Osteoblast (primary cell): ENCODE data around the gene ACVR1C. TPM values are rescaled to one million over a fixed set of nuclear protein-coding genes. Genes with fewer than 3 reads are reported as not detected.
A peak's percentile ranks its signal among the peaks of the same experiment; 100 is the strongest.

Source experiments
- DNase-seq: peaks from one replicate; pipeline ENCODE4 v3.0.0; 2011; ENCODE audit warnings: low spot score, mixed read lengths; ENCODE audit not compliant: insufficient read length; ENCODE audit errors: missing footprints
- H2AFZ ChIP-seq: 2 replicates; pipeline ENCODE4 v1.6.0; 2011; ENCODE audit warnings: mild to moderate bottlenecking, low read length
- H3K27ac ChIP-seq: 2 replicates; pipeline ENCODE4 v1.5.1; 2011; ENCODE audit warnings: mild to moderate bottlenecking, low read depth, low read length, moderate library complexity
- H3K27me3 ChIP-seq: 2 replicates; pipeline ENCODE4 v1.6.0; 2012; ENCODE audit warnings: mild to moderate bottlenecking, control low read depth, inconsistent platforms, low read length, moderate library complexity; ENCODE audit not compliant: insufficient read depth
- H3K36me3 ChIP-seq: 2 replicates; pipeline ENCODE4 v1.5.1; 2011; ENCODE audit warnings: mild to moderate bottlenecking, low read length, control low read depth, moderate library complexity; ENCODE audit not compliant: insufficient read depth
- H3K4me1 ChIP-seq: 2 replicates; pipeline ENCODE4 v1.5.1; 2011; ENCODE audit warnings: mild to moderate bottlenecking, low read length, control low read depth, moderate library complexity; ENCODE audit not compliant: insufficient read depth
- H3K4me2 ChIP-seq: 2 replicates; pipeline ENCODE4 v1.6.0; 2011; ENCODE audit warnings: mild to moderate bottlenecking, low read length; ENCODE audit not compliant: insufficient read depth
- H3K4me3 ChIP-seq: fragments of 200-600 bp; sonication (generic); 3 replicates; pipeline ENCODE4 v1.5.1; 2012; ENCODE audit warnings: mild to moderate bottlenecking, low read length, inconsistent platforms; ENCODE audit not compliant: insufficient read depth
- H3K79me2 ChIP-seq: 2 replicates; pipeline ENCODE4 v1.6.0; 2012; ENCODE audit warnings: mild to moderate bottlenecking, low read length, control low read depth, inconsistent platforms; ENCODE audit not compliant: insufficient read depth
- H3K9me3 ChIP-seq: 2 replicates; pipeline ENCODE4 v1.5.1; 2011; ENCODE audit warnings: low read depth, low read length, control low read depth
- H4K20me1 ChIP-seq: 2 replicates; pipeline ENCODE4 v1.6.0; 2012; ENCODE audit warnings: mild to moderate bottlenecking, low read length, control low read depth; ENCODE audit not compliant: insufficient read depth
- CTCF ChIP-seq: IDR thresholded peaks from 2 replicates; pipeline ENCODE4 v1.5.1; 2011; ENCODE audit warnings: mild to moderate bottlenecking, low read depth, low read length, moderate library complexity; ENCODE audit errors: extremely low read depth
- total RNA-seq: library from RNA; depleted of rRNA; stranded (reverse); fragments of >200 nt; gene quantifications from 2 replicates; pipeline ENCODE4 v1.2.3, GENCODE V29; 2012

ACVR1C gene
- total RNA-seq, 1 donor, result 0.36 TPM

GRCh38 chr2:157479081-157480027, 149.3 kb downstream of the ACVR1C start:
- no peaks in the 10 kb centered on the region for H3K79me2 ChIP-seq
- no peak overlapping the region for H3K27ac ChIP-seq
- no peak for TF ChIP-seq CTCF
- no peak overlapping the region for H3K4me3 ChIP-seq
- H3K9me3 ChIP-seq, result no peaks in the 10 kb centered on the region
- no peak for DNase-seq
- no peaks in the 10 kb centered on the region for H3K27me3 ChIP-seq
- H4K20me1 ChIP-seq, result no peaks in the 10 kb centered on the region
- no peak overlapping the region for H3K4me2 ChIP-seq
- H3K4me1 ChIP-seq, result peaks cover 20% of the 10 kb centered on the region
- H2AFZ ChIP-seq, result no peak overlapping the region
- H3K36me3 ChIP-seq, result no peaks in the 10 kb centered on the region

GRCh38 chr2:157477919-157478318, 150.7 kb downstream of the ACVR1C start:
- Histone ChIP-seq H3K4me3 (no peak overlapping the region), H4K20me1 (no peaks in the 10 kb centered on the region), H3K4me1 (peaks cover 20% of the 10 kb centered on the region), H3K36me3 (no peaks in the 10 kb centered on the region), H3K27ac (peak overlapping the region; percentile 19), H3K27me3 (no peaks in the 10 kb centered on the region), H3K4me2 (no peak overlapping the region), H3K79me2 (no peaks in the 10 kb centered on the region), H3K9me3 (no peaks in the 10 kb centered on the region), H2AFZ (no peak overlapping the region)
- TF ChIP-seq CTCF, result no peak
- no peak for DNase-seq

GRCh38 chr2:157476953-157477709, 151.5 kb downstream of the ACVR1C start:
- TF ChIP-seq CTCF, result no peak
- H3K4me1 ChIP-seq, result peaks cover 20% of the 10 kb centered on the region
- H4K20me1 ChIP-seq, result no peaks in the 10 kb centered on the region
- H2AFZ ChIP-seq, result no peak overlapping the region
- no peaks in the 10 kb centered on the region for H3K79me2 ChIP-seq
- H3K4me3 ChIP-seq, result no peak overlapping the region
- DNase-seq, result peak; percentile 61
- no peaks in the 10 kb centered on the region for H3K36me3 ChIP-seq
- H3K27me3 ChIP-seq, result no peaks in the 10 kb centered on the region
- H3K9me3 ChIP-seq, result no peaks in the 10 kb centered on the region
- H3K4me2 ChIP-seq, result peak overlapping the region; percentile 2
- H3K27ac ChIP-seq, result peak overlapping the region; percentile 19

Other genes starting within 250 kb of the ACVR1C start
- gene CYTIP, start 184.8 kb downstream of the ACVR1C start, total RNA-seq, result 1.2 and 1.4 TPM in 2 replicates
- gene ACVR1, start 247.5 kb upstream of the ACVR1C start, total RNA-seq, result 52.5 and 53.9 TPM in 2 replicates